ENCODE results near the gene JOSD1.

DNA sequence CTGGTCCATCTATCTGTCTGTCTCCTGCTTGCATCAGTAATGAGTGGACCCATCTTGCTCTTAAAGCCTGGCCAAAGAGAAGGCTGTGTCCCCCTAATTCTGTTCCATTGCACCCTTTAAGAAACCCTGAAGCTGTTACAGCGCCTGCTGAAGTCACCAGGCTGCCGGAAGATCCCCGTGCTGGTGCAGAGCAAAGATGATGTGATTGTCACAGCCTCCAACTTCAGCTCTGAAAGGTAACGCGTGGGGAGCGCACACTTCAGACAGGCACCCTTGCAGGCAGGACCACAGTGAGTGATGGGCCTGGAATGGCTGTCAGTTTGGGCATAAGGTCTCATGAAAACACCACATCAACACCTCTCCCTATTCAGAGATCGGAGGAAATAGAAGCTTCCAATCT is 23.4 kb upstream of the JOSD1 start:
- TF ChIP-seq POLR2A (IDR thresholded peaks at IDR 0.05) (no peak), POLR2AphosphoS5 (IDR thresholded peaks at IDR 0.05) (no peak), EP300 (IDR thresholded peaks at IDR 0.05) (no peak)
- TF ChIP-seq, protein P1, sequence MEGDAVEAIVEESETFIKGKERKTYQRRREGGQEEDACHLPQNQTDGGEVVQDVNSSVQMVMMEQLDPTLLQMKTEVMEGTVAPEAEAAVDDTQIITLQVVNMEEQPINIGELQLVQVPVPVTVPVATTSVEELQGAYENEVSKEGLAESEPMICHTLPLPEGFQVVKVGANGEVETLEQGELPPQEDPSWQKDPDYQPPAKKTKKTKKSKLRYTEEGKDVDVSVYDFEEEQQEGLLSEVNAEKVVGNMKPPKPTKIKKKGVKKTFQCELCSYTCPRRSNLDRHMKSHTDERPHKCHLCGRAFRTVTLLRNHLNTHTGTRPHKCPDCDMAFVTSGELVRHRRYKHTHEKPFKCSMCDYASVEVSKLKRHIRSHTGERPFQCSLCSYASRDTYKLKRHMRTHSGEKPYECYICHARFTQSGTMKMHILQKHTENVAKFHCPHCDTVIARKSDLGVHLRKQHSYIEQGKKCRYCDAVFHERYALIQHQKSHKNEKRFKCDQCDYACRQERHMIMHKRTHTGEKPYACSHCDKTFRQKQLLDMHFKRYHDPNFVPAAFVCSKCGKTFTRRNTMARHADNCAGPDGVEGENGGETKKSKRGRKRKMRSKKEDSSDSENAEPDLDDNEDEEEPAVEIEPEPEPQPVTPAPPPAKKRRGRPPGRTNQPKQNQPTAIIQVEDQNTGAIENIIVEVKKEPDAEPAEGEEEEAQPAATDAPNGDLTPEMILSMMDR (IDR thresholded peaks at IDR 0.05), result no peak

All from gastroesophageal sphincter (tissue), 3 donors.